ENCODE measurements around the gene TNIP2.

DNA sequence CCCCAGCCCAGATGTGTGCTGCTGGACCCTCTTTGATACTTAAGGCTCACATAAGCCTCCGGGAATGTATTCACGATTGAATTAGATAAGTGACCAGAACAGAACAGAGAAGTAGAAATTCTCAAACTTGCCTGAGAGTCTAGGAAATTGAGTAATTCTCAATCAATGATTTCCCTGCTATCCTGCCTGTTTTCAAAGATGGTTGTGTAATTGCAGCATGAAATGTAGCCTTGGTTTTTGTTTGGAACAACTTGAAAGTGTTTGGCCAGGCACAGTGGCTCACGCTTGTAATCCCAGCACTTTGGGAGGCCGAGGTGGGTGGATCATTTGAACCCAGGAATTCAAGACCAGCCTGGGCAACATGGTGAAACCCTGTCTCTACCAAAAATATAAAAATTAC lies 41.2 kb downstream of the TNIP2 start:
- TF ChIP-seq POLR2AphosphoS5 (IDR thresholded peaks at IDR 0.05; ENCODE audit: low read depth, low read length) (no peak), POLR2A (IDR thresholded peaks at IDR 0.05; ENCODE audit: low read depth, low read length) (no peak)

Data from GM12892 (cell line).